HepG2 (cell line): ENCODE results near the gene UCKL1. TPM values are rescaled to one million over a fixed set of nuclear protein-coding genes. Genes with fewer than 3 reads are reported as not detected.

Experiments
- ARNT ChIP-seq: fragments of 450-650 bp; IDR thresholded peaks from 2 replicates; pipeline ENCODE4 v1.6.1; 2017
- ELK4 ChIP-seq: sonication (generic); formaldehyde crosslinking; IDR thresholded peaks from 2 replicates; pipeline ENCODE4 v1.9.0; 2021; ENCODE audit warnings: missing genetic modification reagents, borderline replicate concordance
- LCORL ChIP-seq, 2 experiments: fragments of 450-650 bp in 1 of 2; sonication (generic) in 1 of 2; formaldehyde crosslinking in 1 of 2; IDR thresholded peaks; 2 replicates each; pipeline versions ENCODE4 v1.5.0 to v1.6.1; 2017 to 2020; ENCODE audit warnings: antibody characterized with exemption in 1 of 2, missing genetic modification reagents in 1 of 2
- NR2F6 ChIP-seq, 2 experiments: IDR thresholded peaks; 2 replicates each; pipeline ENCODE4 v1.6.1; 2016; ENCODE audit warnings: antibody characterized with exemption in 1 of 2, mild to moderate bottlenecking in 1 of 2
- POLR2AphosphoS5 ChIP-seq: IDR thresholded peaks from 2 replicates; pipeline ENCODE4 v1.6.1; 2012; ENCODE audit warnings: low read depth, low read length
- RAD21 ChIP-seq: fragments of 450-650 bp; formaldehyde crosslinking; IDR thresholded peaks from 2 replicates; pipeline ENCODE4 v1.5.0; 2020; ENCODE audit warnings: mild to moderate bottlenecking
- REXO4 ChIP-seq: sonication (generic); formaldehyde crosslinking; IDR thresholded peaks from 2 replicates; pipeline ENCODE4 v1.8.0; 2022; ENCODE audit warnings: missing genetic modification reagents, mild to moderate bottlenecking, borderline replicate concordance
- RFXAP ChIP-seq: sonication (generic); formaldehyde crosslinking; IDR thresholded peaks from 2 replicates; pipeline ENCODE4 v1.4.0; 2020; ENCODE audit warnings: missing genetic modification reagents, borderline replicate concordance
- SMARCE1 ChIP-seq: fragments of 450-650 bp; IDR thresholded peaks from 2 replicates; pipeline ENCODE4 v1.6.1; 2017; ENCODE audit warnings: borderline replicate concordance
- SP4 ChIP-seq: sonication (generic); formaldehyde crosslinking; IDR thresholded peaks from 2 replicates; pipeline ENCODE4 v1.8.1; 2023; ENCODE audit warnings: mild to moderate bottlenecking, missing genetic modification reagents
- SP5 ChIP-seq: IDR thresholded peaks from 2 replicates; pipeline ENCODE4 v1.6.1; 2016; ENCODE audit warnings: low read depth, borderline replicate concordance
- ZNF234 ChIP-seq: sonication (generic); formaldehyde crosslinking; conservative IDR thresholded peaks from 2 replicates; pipeline ENCODE4 v1.5.1; 2020; ENCODE audit warnings: mild to moderate bottlenecking, missing genetic modification reagents
- ZNF24 ChIP-seq: fragments of 450-650 bp; IDR thresholded peaks from 2 replicates; pipeline ENCODE4 v1.6.1; 2017; ENCODE audit warnings: antibody characterized with exemption, mild to moderate bottlenecking
- ZNF468 ChIP-seq: sonication (generic); formaldehyde crosslinking; IDR thresholded peaks from 2 replicates; pipeline ENCODE4 v1.8.0; 2022; ENCODE audit warnings: mild to moderate bottlenecking, moderate library complexity, missing genetic modification reagents
- ZNF770 ChIP-seq: sonication (generic); formaldehyde crosslinking; IDR thresholded peaks from 2 replicates; pipeline ENCODE4 v1.5.0; 2020; ENCODE audit warnings: mild to moderate bottlenecking, missing genetic modification reagents
- polyA plus RNA-seq, 8 experiments: library from polyadenylated mRNA; depleted of rRNA in 3 of 8; stranded (reverse) in 7 of 8; unstranded in 1 of 8; fragments of >200 nt; fragmentation: Illumina TruSeq in 4 of 8; extraction: Trizol in 4 of 8; gene quantifications; 2 replicates each; pipeline versions ENCODE4 v1.2.1 to v1.2.3, GENCODE V29; 2011 to 2016; ENCODE audit warnings: low read depth in 4 of 8, missing spikeins in 1 of 8, mixed read lengths in 1 of 8; ENCODE audit not compliant: insufficient read depth in 1 of 8
- total RNA-seq, 5 experiments: library from RNA; depleted of rRNA; stranded (reverse); fragments of >200 nt; fragmentation: Illumina TruSeq; extraction: Trizol; gene quantifications; 2 replicates each; pipeline ENCODE4 v1.2.3, GENCODE V29; 2016; ENCODE audit warnings: low read depth in 1 of 5
- TF ChIP-seq, protein P1 (sequence below): sonication (generic); formaldehyde crosslinking; IDR thresholded peaks from 2 replicates; pipeline ENCODE4 v1.4.0; 2020; ENCODE audit warnings: missing genetic modification reagents, borderline replicate concordance
- TF ChIP-seq, protein P2 (sequence below): sonication (generic); formaldehyde crosslinking; conservative IDR thresholded peaks from 2 replicates; pipeline ENCODE4 v1.4.0; 2020; ENCODE audit warnings: missing genetic modification reagents
- TF ChIP-seq, protein P3 (sequence below): sonication (generic); formaldehyde crosslinking; IDR thresholded peaks from 2 replicates; pipeline ENCODE4 v1.5.1; 2020; ENCODE audit warnings: mild to moderate bottlenecking, missing genetic modification reagents, borderline replicate concordance

The UCKL1 gene
- total and polyA plus RNA-seq, 2 of the 13 experiments (the other 11 are each of a cell fraction or from before 2014, with no cell fraction given), result 50.2 to 126 TPM

GRCh38 chr20:63955827-63956663 is at the start of gene UCKL1 (continued):
- TF ChIP-seq REXO4 (CRISPR knock-in tag), result peak; percentile 66
- TF ChIP-seq POLR2AphosphoS5, result peak; percentile 91
- peak; percentile 99 for TF ChIP-seq ZNF234 (CRISPR knock-in tag)
- TF ChIP-seq SP4 (CRISPR knock-in tag), result peak; percentile 91
- TF ChIP-seq ELK4 (CRISPR knock-in tag), result peak; percentile 92
- TF ChIP-seq, protein P1, sequence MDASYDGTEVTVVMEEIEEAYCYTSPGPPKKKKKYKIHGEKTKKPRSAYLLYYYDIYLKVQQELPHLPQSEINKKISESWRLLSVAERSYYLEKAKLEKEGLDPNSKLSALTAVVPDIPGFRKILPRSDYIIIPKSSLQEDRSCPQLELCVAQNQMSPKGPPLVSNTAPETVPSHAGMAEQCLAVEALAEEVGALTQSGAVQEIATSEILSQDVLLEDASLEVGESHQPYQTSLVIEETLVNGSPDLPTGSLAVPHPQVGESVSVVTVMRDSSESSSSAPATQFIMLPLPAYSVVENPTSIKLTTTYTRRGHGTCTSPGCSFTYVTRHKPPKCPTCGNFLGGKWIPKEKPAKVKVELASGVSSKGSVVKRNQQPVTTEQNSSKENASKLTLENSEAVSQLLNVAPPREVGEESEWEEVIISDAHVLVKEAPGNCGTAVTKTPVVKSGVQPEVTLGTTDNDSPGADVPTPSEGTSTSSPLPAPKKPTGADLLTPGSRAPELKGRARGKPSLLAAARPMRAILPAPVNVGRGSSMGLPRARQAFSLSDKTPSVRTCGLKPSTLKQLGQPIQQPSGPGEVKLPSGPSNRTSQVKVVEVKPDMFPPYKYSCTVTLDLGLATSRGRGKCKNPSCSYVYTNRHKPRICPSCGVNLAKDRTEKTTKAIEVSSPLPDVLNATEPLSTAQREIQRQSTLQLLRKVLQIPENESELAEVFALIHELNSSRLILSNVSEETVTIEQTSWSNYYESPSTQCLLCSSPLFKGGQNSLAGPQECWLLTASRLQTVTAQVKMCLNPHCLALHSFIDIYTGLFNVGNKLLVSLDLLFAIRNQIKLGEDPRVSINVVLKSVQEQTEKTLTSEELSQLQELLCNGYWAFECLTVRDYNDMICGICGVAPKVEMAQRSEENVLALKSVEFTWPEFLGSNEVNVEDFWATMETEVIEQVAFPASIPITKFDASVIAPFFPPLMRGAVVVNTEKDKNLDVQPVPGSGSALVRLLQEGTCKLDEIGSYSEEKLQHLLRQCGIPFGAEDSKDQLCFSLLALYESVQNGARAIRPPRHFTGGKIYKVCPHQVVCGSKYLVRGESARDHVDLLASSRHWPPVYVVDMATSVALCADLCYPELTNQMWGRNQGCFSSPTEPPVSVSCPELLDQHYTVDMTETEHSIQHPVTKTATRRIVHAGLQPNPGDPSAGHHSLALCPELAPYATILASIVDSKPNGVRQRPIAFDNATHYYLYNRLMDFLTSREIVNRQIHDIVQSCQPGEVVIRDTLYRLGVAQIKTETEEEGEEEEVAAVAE (CRISPR knock-in tag), result peak; percentile 91; the same call in 1 of the 2 replicates
- TF ChIP-seq, protein P2, sequence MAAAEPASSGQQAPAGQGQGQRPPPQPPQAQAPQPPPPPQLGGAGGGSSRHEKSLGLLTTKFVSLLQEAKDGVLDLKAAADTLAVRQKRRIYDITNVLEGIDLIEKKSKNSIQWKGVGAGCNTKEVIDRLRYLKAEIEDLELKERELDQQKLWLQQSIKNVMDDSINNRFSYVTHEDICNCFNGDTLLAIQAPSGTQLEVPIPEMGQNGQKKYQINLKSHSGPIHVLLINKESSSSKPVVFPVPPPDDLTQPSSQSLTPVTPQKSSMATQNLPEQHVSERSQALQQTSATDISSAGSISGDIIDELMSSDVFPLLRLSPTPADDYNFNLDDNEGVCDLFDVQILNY (CRISPR knock-in tag), result peak; percentile 87; the same call in 1 of the 2 replicates
- no peak for TF ChIP-seq LCORL (IDR thresholded peaks at IDR 0.05)
- TF ChIP-seq LCORL (CRISPR knock-in tag; IDR thresholded peaks at IDR 0.05), result peak; percentile 13; the same call in 1 of the 2 replicates
- TF ChIP-seq NR2F6 (IDR thresholded peaks at IDR 0.05), result peak; percentile 60; the same call in 1 of the 2 replicates
- TF ChIP-seq NR2F6 (CRISPR knock-in tag; IDR thresholded peaks at IDR 0.05), result peak; percentile 84
- TF ChIP-seq RFXAP (CRISPR knock-in tag), result peak; percentile 97
- peak; percentile 97 for TF ChIP-seq SP5 (CRISPR knock-in tag)
- TF ChIP-seq RAD21 (CRISPR knock-in tag), result peak; percentile 77
- TF ChIP-seq ZNF24, result no peak
- TF ChIP-seq ARNT, result no peak
- no peak for TF ChIP-seq ZNF468
- TF ChIP-seq SMARCE1, result no peak
- TF ChIP-seq, protein P3, sequence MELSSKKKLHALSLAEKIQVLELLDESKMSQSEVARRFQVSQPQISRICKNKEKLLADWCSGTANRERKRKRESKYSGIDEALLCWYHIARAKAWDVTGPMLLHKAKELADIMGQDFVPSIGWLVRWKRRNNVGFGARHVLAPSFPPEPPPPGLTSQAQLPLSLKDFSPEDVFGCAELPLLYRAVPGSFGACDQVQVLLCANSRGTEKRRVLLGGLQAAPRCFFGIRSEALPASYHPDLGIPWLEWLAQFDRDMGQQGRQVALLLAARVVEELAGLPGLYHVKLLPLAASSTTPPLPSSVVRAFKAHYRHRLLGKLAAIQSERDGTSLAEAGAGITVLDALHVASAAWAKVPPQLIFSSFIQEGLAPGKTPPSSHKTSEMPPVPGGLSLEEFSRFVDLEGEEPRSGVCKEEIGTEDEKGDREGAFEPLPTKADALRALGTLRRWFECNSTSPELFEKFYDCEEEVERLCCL, result peak; percentile 50; the same call in 1 of the 2 replicates
- peak; percentile 69 for TF ChIP-seq ZNF770 (CRISPR knock-in tag)
